Neuronal stem cell (in vitro differentiated cells): ENCODE results near the gene TARBP2.

Experiments
- DNase-seq: peaks from one replicate; pipeline ENCODE4 v3.0.0-alpha.2; 2013; ENCODE audit warnings: low spot score
- H2AFZ ChIP-seq: one replicate; pipeline ENCODE4 v1.6.1; 2013; ENCODE audit warnings: mild to moderate bottlenecking, low read length, inconsistent platforms
- H2AK5ac ChIP-seq: 2 replicates; pipeline ENCODE4 v1.6.1; 2013; ENCODE audit warnings: low read depth, mild to moderate bottlenecking, inconsistent platforms, low read length, moderate library complexity, mixed read lengths
- H2BK120ac ChIP-seq: 2 replicates; pipeline ENCODE4 v1.6.1; 2013; ENCODE audit warnings: low read depth, mild to moderate bottlenecking, inconsistent platforms, low read length, moderate library complexity, mixed read lengths
- H2BK12ac ChIP-seq: one replicate; pipeline ENCODE4 v1.6.1; 2013; ENCODE audit warnings: low read length, inconsistent platforms
- H2BK15ac ChIP-seq: 2 replicates; pipeline ENCODE4 v1.6.1; 2013; ENCODE audit warnings: mild to moderate bottlenecking, low read length, inconsistent platforms, mixed read lengths
- H2BK5ac ChIP-seq: one replicate; pipeline ENCODE4 v1.6.1; 2013; ENCODE audit warnings: inconsistent platforms, mild to moderate bottlenecking, low read length, moderate library complexity
- H3K14ac ChIP-seq: one replicate; pipeline ENCODE4 v1.6.1; 2013; ENCODE audit warnings: low read length, inconsistent platforms
- H3K18ac ChIP-seq: 2 replicates; pipeline ENCODE4 v1.6.1; 2013; ENCODE audit warnings: low read length, inconsistent platforms
- H3K23ac ChIP-seq: 2 replicates; pipeline ENCODE4 v1.6.1; 2013; ENCODE audit warnings: low read depth, mild to moderate bottlenecking, mixed read lengths, low read length, inconsistent platforms; ENCODE audit not compliant: poor library complexity
- H3K27ac ChIP-seq: replicated peaks from 3 replicates; pipeline ENCODE4 v1.5.1; 2013; ENCODE audit warnings: low read length, inconsistent platforms
- H3K27me3 ChIP-seq, 3 experiments: 2 replicates each; pipeline ENCODE4 v1.6.1; 2013; ENCODE audit warnings: low read length in 3 of 3, mild to moderate bottlenecking in 2 of 3, inconsistent platforms in 1 of 3, low read depth in 1 of 3, mixed read lengths in 1 of 3, moderate library complexity in 1 of 3; ENCODE audit not compliant: control insufficient read depth in 3 of 3, insufficient read depth in 3 of 3
- H3K36me3 ChIP-seq, 2 donors: replicated peaks in 1 of 2; 2 replicates each; pipeline ENCODE4 v1.6.1; 2013; ENCODE audit warnings: low read length in 2 of 2; ENCODE audit not compliant: control insufficient read depth in 2 of 2, insufficient read depth in 2 of 2
- H3K4ac ChIP-seq: 2 replicates; pipeline ENCODE4 v1.6.1; 2013; ENCODE audit warnings: inconsistent platforms, mild to moderate bottlenecking, low read length, moderate library complexity
- H3K4me1 ChIP-seq, 2 donors: 1 replicate in 1 of 2; 2 replicates in 1 of 2; pipeline ENCODE4 v1.6.1; 2013; ENCODE audit warnings: low read length in 2 of 2, low read depth in 1 of 2; ENCODE audit not compliant: control insufficient read depth in 2 of 2, insufficient read depth in 1 of 2
- H3K4me2 ChIP-seq: one replicate; pipeline ENCODE4 v1.6.1; 2013; ENCODE audit warnings: mild to moderate bottlenecking, low read length, inconsistent platforms; ENCODE audit not compliant: insufficient read depth, poor library complexity, severe bottlenecking
- H3K4me3 ChIP-seq, 2 donors: 2 replicates each; pipeline ENCODE4 v1.5.1; 2013; ENCODE audit warnings: low read length in 2 of 2, mild to moderate bottlenecking in 2 of 2, inconsistent platforms in 1 of 2, moderate library complexity in 1 of 2
- H3K79me1 ChIP-seq: one replicate; pipeline ENCODE4 v1.6.1; 2013; ENCODE audit warnings: low read depth, mild to moderate bottlenecking, inconsistent platforms, low read length, moderate library complexity
- H3K9ac ChIP-seq: one replicate; pipeline ENCODE4 v1.6.1; 2013; ENCODE audit warnings: mild to moderate bottlenecking, low read depth, low read length, inconsistent platforms; ENCODE audit not compliant: poor library complexity
- H3K9me3 ChIP-seq, 2 donors: replicated peaks in 1 of 2; 2 replicates each; pipeline versions ENCODE3 to v1.6.1; 2013; ENCODE audit warnings: low read length in 2 of 2, mild to moderate bottlenecking in 2 of 2, inconsistent platforms in 1 of 2, low read depth in 1 of 2, mixed read lengths in 1 of 2, moderate library complexity in 1 of 2; ENCODE audit not compliant: control insufficient read depth in 2 of 2, insufficient read depth in 1 of 2
- H4K8ac ChIP-seq: one replicate; pipeline ENCODE4 v1.6.1; 2013; ENCODE audit warnings: low read depth, mild to moderate bottlenecking, inconsistent platforms, low read length, moderate library complexity
- H4K91ac ChIP-seq: one replicate; pipeline ENCODE4 v1.6.1; 2013; ENCODE audit warnings: low read length, low read depth, mild to moderate bottlenecking, inconsistent platforms; ENCODE audit not compliant: poor library complexity
- WGBS, 2 donors: extraction: QIAGEN DNeasy Blood & Tissue Kit; methylation state at CpG; one replicate each; pipeline ENCODE4 v1.1.7; 2013; ENCODE audit warnings: missing lambda C conversion rate in 2 of 2, mixed read lengths in 1 of 2; ENCODE audit not compliant: insufficient read length in 2 of 2, insufficient replicate concordance in 1 of 2; ENCODE audit errors: extremely low coverage in 2 of 2; 5-methylcytosine and 5-hydroxymethylcytosine counted together

The TARBP2 gene

DNA sequence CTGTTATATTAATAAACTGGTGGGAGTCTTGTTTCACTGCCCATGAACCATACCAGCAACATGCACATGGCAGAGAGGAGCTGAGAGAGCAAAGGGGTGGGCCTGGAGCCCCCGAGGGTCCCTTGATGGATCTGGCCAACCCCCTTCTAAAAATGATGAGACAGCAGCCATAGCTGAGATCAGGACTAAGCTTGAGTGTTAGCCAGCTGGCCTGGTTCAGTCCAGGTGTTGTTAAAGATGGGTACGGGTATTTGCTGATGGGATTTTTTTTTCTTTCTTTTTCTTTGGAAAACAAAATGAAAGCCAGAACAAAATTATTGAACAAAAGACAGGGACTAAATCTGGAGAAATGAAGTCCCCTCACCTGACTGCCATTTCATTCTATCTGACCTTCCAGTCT is 33.2 kb upstream of the TARBP2 start:
- no peak overlapping the region for H2AK5ac ChIP-seq
- no peaks in the 10 kb centered on the region for H3K27me3 ChIP-seq
- no peak overlapping the region for H2AFZ ChIP-seq
- H3K9ac ChIP-seq, result no peak overlapping the region
- H3K27ac ChIP-seq, result no peak overlapping the region
- peaks cover 6% of the 10 kb centered on the region for H3K79me1 ChIP-seq
- H4K8ac ChIP-seq, result no peak overlapping the region
- H3K4me3 ChIP-seq, result no peak overlapping the region
- DNase-seq, result no peak
- no peak overlapping the region for H2BK120ac ChIP-seq
- no peak overlapping the region for H3K4ac ChIP-seq
- H3K9me3 ChIP-seq, result no peaks in the 10 kb centered on the region
- no peak overlapping the region for H2BK12ac ChIP-seq
- no peak overlapping the region for H4K91ac ChIP-seq
- WGBS, 2 donors, result no CpG with 5 or more reads among the region's 2 CpGs
- peaks cover 0 to 13% of the 10 kb centered on the region in 2 donors for H3K4me1 ChIP-seq
- no peak overlapping the region for H2BK15ac ChIP-seq
- H3K14ac ChIP-seq, result no peak overlapping the region
- no peak overlapping the region for H3K4me2 ChIP-seq
- no peak overlapping the region for H3K18ac ChIP-seq
- no peak overlapping the region for H2BK5ac ChIP-seq
- H3K36me3 ChIP-seq, result peaks cover 68 to 100% of the 10 kb centered on the region in 2 donors
- no peak overlapping the region for H3K23ac ChIP-seq

DNA sequence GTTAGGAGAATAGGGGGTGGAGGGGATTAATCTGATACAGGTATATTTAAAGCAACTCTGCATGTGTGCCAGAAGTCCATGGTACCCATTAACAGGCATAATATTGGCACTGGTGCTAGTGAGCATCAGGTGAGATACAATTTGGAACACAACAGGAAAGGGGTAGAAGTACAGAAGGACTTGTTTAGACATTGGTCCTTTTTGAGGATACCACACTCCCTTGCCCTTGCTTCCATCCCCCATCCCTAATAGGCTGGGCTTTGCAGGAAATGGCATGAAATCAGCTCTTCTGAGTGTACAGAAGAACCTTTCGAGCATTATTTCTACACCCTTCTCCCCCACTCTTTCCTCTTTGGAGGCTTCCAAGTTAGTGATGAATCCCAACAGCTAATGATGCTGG is 32.8 kb upstream of the TARBP2 start:
- Histone ChIP-seq H4K8ac (no peak overlapping the region), H3K27ac (no peak overlapping the region), H3K36me3 (peaks cover 64 to 100% of the 10 kb centered on the region in 2 donors), H3K9ac (no peak overlapping the region), H3K9me3 (no peaks in the 10 kb centered on the region), H3K18ac (no peak overlapping the region), H3K4me3 (no peak overlapping the region), H2AFZ (no peak overlapping the region), H4K91ac (no peak overlapping the region), H2BK120ac (no peak overlapping the region), H2BK15ac (no peak overlapping the region), H2BK12ac (no peak overlapping the region), H3K4me1 (peaks cover 0 to 10% of the 10 kb centered on the region in 2 donors), H2BK5ac (no peak overlapping the region), H3K4ac (no peak overlapping the region), H3K27me3 (no peaks in the 10 kb centered on the region), H3K23ac (no peak overlapping the region), H3K14ac (no peak overlapping the region), H2AK5ac (no peak overlapping the region), H3K4me2 (no peak overlapping the region), H3K79me1 (peaks cover 6% of the 10 kb centered on the region)
- DNase-seq, result no peak
- no CpG with 5 or more reads among the region's 1 CpG for WGBS, 2 donors

DNA sequence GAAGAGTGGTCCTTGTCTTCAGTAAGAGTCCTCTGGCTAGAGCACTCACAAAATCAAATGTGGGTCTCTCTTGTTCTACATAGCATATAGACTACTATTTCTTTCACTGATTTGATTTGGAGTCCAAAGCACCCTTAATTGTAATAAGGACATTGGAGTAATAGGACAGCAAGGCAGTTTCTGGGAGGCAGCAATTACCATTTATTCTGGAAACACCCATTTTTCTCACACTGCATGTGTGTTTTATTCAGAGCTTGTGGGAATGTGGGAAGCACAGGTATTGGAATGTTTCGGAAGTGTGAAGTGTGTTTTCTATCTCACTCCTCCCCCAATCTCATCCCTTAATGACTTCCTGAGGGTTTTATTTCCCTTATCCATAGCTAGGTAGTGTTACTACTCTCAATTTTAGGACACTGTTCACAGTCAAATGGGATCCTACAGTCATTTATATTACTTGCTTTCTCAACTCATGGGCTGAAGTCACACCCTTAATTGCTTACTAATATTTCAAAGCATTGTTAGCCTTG is 29.0 kb upstream of the TARBP2 start:
- Histone ChIP-seq H2AK5ac (no peak overlapping the region), H3K4me1 (peaks cover 0 to 7% of the 10 kb centered on the region in 2 donors), H3K27ac (no peak overlapping the region), H3K79me1 (peaks cover 7% of the 10 kb centered on the region), H3K4me3 (no peak overlapping the region), H3K9me3 (no peaks in the 10 kb centered on the region), H3K4me2 (no peak overlapping the region), H4K8ac (no peak overlapping the region), H2AFZ (no peak overlapping the region), H3K27me3 (no peaks in the 10 kb centered on the region), H2BK12ac (no peak overlapping the region), H3K23ac (no peak overlapping the region), H3K9ac (no peak overlapping the region), H2BK120ac (no peak overlapping the region), H3K4ac (no peak overlapping the region), H4K91ac (no peak overlapping the region), H3K36me3 (peaks cover 59 to 100% of the 10 kb centered on the region in 2 donors), H2BK15ac (no peak overlapping the region), H3K14ac (no peak overlapping the region), H3K18ac (no peak overlapping the region), H2BK5ac (no peak overlapping the region)
- no peak for DNase-seq
- whole genome bisulfite sequencing, 2 donors, result no CpG with 5 or more reads among the region's 1 CpG

DNA sequence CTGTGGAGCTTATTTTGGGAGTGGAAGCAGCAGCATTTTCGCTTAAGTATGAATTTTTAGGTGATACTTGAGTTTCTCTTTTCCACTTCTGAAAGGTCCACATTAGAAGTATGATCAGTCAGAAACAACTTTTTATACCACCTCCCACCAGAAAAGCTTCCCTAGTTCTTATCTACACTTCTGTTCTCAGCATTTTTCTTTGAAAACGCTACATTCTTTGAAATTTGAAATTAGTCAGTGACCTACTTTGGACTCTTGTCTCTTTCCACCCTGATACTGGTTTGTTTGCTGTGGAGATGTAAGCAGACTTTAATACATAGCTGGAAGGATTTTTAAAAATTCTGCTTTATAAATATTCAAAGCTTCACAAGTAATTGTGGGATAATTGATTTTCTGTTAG is 27.0 kb upstream of the TARBP2 start:
- Histone ChIP-seq H3K4me2 (no peak overlapping the region), H2AFZ (no peak overlapping the region), H3K27ac (no peak overlapping the region), H3K4ac (no peak overlapping the region), H3K9ac (no peak overlapping the region), H3K79me1 (peaks cover 5% of the 10 kb centered on the region), H3K4me3 (no peak overlapping the region), H2AK5ac (no peak overlapping the region), H4K91ac (no peak overlapping the region), H2BK15ac (no peak overlapping the region), H3K23ac (no peak overlapping the region), H3K36me3 (peaks cover 50 to 98% of the 10 kb centered on the region in 2 donors), H3K9me3 (no peaks in the 10 kb centered on the region), H3K18ac (no peak overlapping the region), H2BK120ac (no peak overlapping the region), H3K14ac (no peak overlapping the region), H4K8ac (no peak overlapping the region), H3K4me1 (peaks cover 2 to 10% of the 10 kb centered on the region in 2 donors), H2BK12ac (no peak overlapping the region), H2BK5ac (no peak overlapping the region), H3K27me3 (no peaks in the 10 kb centered on the region)
- DNase-seq, result no peak
- WGBS, 2 donors, result no CpG with 5 or more reads among the region's 2 CpGs
